DND-41 (cell line): Measurements from ENCODE around the gene BTBD16.
A peak's percentile ranks its signal among the peaks of the same experiment; 100 is the strongest.

Experiments used
- ATAC-seq: fragments of 200-7000 bp; cut with Tn5 transposase; 3 replicates; pipeline ENCODE4 v1.9.1; 2021; ENCODE audit warnings: low read depth; ENCODE audit not compliant: insufficient read depth
- DNase-seq: peaks from one replicate; pipeline ENCODE4 v3.0.0-alpha.2; 2020
- H2AFZ ChIP-seq: 2 replicates; pipeline ENCODE4 v1.6.0; 2012; ENCODE audit warnings: low read depth, low read length
- H3K27ac ChIP-seq: 2 replicates; pipeline ENCODE4 v1.5.1; 2012; ENCODE audit warnings: low read length, inconsistent platforms
- H3K27me3 ChIP-seq: fragments of 200-600 bp; sonication (generic); 2 replicates; pipeline ENCODE4 v1.6.0; 2012; ENCODE audit warnings: low read length, mild to moderate bottlenecking, inconsistent platforms; ENCODE audit not compliant: insufficient read depth, poor library complexity
- H3K36me3 ChIP-seq: 2 replicates; pipeline ENCODE4 v1.5.1; 2012; ENCODE audit warnings: low read length, inconsistent platforms; ENCODE audit not compliant: insufficient read depth
- H3K4me1 ChIP-seq: 2 replicates; pipeline ENCODE4 v1.5.1; 2012; ENCODE audit warnings: mild to moderate bottlenecking, low read length; ENCODE audit not compliant: insufficient read depth
- H3K4me2 ChIP-seq: 2 replicates; pipeline ENCODE4 v1.6.0; 2012; ENCODE audit warnings: mild to moderate bottlenecking, moderate library complexity, low read length, inconsistent platforms; ENCODE audit not compliant: insufficient read depth
- H3K4me3 ChIP-seq, 2 experiments: fragments of 200-600 bp in 1 of 2; shearing (Covaris generic) in 1 of 2; 2 replicates each; pipeline ENCODE4 v1.5.1; 2012 to 2016; ENCODE audit warnings: inconsistent platforms in 2 of 2, low read length in 2 of 2, mild to moderate bottlenecking in 2 of 2, low read depth in 1 of 2, moderate library complexity in 1 of 2
- H3K79me2 ChIP-seq: 2 replicates; pipeline ENCODE4 v1.6.0; 2012; ENCODE audit warnings: low read length, inconsistent platforms; ENCODE audit not compliant: insufficient read depth
- H3K9ac ChIP-seq: 2 replicates; pipeline ENCODE4 v1.6.0; 2012; ENCODE audit warnings: low read depth, mild to moderate bottlenecking, inconsistent platforms, low read length, moderate library complexity
- H3K9me3 ChIP-seq: 2 replicates; pipeline ENCODE4 v1.5.1; 2012; ENCODE audit warnings: low read length, moderate library complexity, mild to moderate bottlenecking, inconsistent platforms; ENCODE audit not compliant: insufficient read depth, severe bottlenecking
- H4K20me1 ChIP-seq: 2 replicates; pipeline ENCODE4 v1.6.0; 2012; ENCODE audit warnings: low read length; ENCODE audit not compliant: insufficient read depth
- EZH2 ChIP-seq: IDR thresholded peaks from 3 replicates; pipeline ENCODE4 v1.6.1; 2012; ENCODE audit warnings: borderline replicate concordance, low read depth, mild to moderate bottlenecking, moderate library complexity, low read length, inconsistent platforms; ENCODE audit not compliant: severe bottlenecking
- TF ChIP-seq, protein P1 (sequence below): IDR thresholded peaks from 2 replicates; pipeline ENCODE4 v1.5.1; 2012; ENCODE audit warnings: borderline replicate concordance, low read length, moderate library complexity, mild to moderate bottlenecking; ENCODE audit not compliant: poor library complexity, severe bottlenecking; ENCODE audit errors: extremely low read depth

Gene BTBD16

DNA sequence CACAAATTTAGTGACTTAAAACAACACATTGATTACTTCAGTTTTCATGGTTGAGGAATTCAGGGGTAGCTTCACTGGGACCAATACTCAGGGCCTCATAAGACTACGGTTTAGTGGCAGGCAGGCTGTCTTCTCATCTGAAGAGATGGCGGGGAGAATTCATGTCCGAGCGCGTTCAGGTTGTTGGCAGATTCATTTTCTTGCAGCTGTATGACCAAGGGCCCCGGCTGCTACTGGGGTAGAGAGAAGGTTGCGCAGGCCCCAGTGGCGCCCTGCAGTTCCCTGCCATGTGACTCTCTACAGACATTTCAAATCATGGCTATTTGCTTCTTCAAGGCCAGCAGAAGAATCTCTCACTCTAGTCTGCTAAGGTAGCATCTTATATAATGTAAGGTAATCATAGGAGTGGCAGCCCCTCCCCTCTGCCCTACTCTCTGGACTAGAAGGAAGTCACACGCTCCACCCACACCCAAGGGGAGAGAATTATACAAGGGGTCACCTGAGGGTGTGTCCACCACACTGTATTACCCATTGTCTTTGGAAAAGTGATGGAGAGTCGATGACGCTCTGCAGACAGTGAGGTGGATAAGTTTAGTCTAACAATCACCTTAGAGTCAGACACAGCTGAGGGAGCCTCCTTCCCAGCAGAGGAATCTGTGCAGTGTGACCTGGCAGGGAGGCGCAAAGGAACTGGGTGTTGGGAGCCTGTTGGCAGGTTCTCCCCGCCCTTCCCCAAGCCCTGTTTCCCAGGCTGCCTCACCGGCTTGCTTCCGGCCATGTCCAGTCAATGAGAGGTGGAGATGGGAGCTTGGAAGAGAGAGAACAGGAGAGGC, 67.7 kb downstream of the BTBD16 start:
- no peaks in the 10 kb centered on the region for H3K4me1 ChIP-seq
- no peaks in the 10 kb centered on the region for H3K36me3 ChIP-seq
- DNase-seq (no peak), ATAC-seq (no peak)
- H3K27ac ChIP-seq: no peak overlapping the region
- no peak for TF ChIP-seq EZH2
- TF ChIP-seq, protein P1, sequence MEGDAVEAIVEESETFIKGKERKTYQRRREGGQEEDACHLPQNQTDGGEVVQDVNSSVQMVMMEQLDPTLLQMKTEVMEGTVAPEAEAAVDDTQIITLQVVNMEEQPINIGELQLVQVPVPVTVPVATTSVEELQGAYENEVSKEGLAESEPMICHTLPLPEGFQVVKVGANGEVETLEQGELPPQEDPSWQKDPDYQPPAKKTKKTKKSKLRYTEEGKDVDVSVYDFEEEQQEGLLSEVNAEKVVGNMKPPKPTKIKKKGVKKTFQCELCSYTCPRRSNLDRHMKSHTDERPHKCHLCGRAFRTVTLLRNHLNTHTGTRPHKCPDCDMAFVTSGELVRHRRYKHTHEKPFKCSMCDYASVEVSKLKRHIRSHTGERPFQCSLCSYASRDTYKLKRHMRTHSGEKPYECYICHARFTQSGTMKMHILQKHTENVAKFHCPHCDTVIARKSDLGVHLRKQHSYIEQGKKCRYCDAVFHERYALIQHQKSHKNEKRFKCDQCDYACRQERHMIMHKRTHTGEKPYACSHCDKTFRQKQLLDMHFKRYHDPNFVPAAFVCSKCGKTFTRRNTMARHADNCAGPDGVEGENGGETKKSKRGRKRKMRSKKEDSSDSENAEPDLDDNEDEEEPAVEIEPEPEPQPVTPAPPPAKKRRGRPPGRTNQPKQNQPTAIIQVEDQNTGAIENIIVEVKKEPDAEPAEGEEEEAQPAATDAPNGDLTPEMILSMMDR: no peak
- no peak overlapping the region for H3K4me3 ChIP-seq
- H2AFZ ChIP-seq: no peak overlapping the region
- no peaks in the 10 kb centered on the region for H3K9me3 ChIP-seq
- no peaks in the 10 kb centered on the region for H3K79me2 ChIP-seq
- no peak overlapping the region for H3K4me2 ChIP-seq
- H3K27me3 ChIP-seq: no peaks in the 10 kb centered on the region
- no peaks in the 10 kb centered on the region for H4K20me1 ChIP-seq
- no peak overlapping the region for H3K9ac ChIP-seq

DNA sequence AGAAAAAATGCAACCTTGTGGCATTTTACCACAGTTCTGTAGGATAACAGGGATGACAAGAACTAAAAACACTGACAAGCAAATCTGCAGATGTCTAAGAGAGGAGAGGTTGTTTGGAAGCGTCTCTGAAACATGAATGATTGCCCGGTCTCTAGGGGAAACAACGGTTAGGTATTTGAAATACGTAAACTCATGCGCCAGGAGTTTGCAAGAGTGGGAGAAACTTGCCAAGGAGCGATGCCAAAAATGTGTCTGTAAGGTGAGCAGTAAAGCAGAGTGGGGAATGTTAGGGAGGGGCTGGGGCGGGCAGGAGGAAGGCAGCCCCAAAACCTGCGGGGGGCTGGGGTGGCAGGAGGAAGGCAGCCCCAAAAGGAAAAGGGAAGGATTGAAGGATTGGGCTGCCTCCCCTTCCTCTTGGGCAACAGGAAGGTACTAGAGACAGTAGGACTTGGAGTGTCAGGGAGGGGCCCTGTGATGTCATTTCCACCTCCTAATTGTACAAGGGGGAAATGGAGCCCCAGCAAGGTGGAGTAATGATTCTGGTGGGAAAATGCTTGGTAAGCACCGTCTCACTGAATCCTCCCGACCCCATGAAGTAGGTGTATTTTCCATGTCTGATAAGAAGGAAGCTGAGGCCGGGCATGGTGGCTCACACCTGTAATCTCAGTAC, 70.2 kb downstream of the BTBD16 start:
- no peak overlapping the region for H3K4me2 ChIP-seq
- TF ChIP-seq EZH2: no peak
- TF ChIP-seq, protein P1: no peak
- H3K9me3 ChIP-seq: no peaks in the 10 kb centered on the region
- H3K36me3 ChIP-seq: no peaks in the 10 kb centered on the region
- H4K20me1 ChIP-seq: no peaks in the 10 kb centered on the region
- H3K4me3 ChIP-seq: no peak overlapping the region
- H3K79me2 ChIP-seq: no peaks in the 10 kb centered on the region
- no peaks in the 10 kb centered on the region for H3K27me3 ChIP-seq
- H3K27ac ChIP-seq: no peak overlapping the region
- no peaks in the 10 kb centered on the region for H3K4me1 ChIP-seq
- DNase-seq (no peak), ATAC-seq (no peak)
- H2AFZ ChIP-seq: no peak overlapping the region
- no peak overlapping the region for H3K9ac ChIP-seq

DNA sequence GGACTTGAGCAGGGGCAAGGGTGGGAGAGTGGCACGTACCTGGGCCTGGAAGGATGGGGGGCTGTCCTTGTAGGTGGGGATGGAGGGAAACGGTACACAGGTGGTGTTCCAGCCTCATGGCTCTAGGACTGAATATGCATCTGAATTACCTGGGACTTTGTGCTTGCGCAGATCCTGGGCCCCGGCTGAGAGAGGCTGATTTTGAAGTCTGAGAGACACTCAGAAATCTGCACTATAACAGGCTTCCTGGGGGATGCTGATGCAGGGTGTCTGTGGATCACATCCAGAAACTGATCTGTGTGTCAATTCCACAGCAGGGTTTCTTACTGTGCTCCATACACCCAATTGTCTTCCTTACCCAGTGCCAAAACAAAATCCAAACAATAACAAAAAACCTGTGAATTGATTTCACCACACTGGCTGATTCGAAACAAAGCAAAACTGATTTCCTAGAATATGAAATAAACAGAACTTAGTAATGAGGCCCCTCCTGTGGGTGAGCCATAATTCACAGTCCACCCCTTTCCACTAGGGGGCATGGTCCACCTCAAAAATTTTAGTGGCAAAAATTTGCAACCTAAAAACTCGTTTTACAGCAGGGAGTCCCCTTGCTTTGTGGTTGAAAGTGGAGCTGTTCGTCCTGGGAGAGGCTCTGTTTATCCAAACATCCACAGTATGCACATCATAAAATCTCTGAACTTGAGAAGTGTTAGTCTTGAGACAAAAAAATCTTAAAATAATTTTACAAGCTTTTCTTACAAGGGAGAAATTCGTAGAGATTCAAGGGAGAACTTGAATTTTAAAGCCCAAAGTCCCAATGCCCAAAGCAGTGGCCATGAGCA, 71.4 kb downstream of the BTBD16 start:
- Histone ChIP-seq H3K9ac (no peak overlapping the region), H2AFZ (no peak overlapping the region), H3K9me3 (no peaks in the 10 kb centered on the region), H3K27me3 (no peaks in the 10 kb centered on the region), H3K4me3 (no peak overlapping the region), H3K4me2 (no peak overlapping the region), H4K20me1 (no peaks in the 10 kb centered on the region), H3K79me2 (no peaks in the 10 kb centered on the region), H3K36me3 (no peaks in the 10 kb centered on the region), H3K27ac (no peak overlapping the region), H3K4me1 (no peaks in the 10 kb centered on the region)
- DNase-seq (peak; percentile 61), ATAC-seq (peak; percentile 74; the same call in 2 of the 3 replicates)
- TF ChIP-seq, protein P1: peak; percentile 76
- TF ChIP-seq EZH2: no peak
